ENCODE measurements around the gene TGM4. TPM values are rescaled to one million over a fixed set of nuclear protein-coding genes. Genes with fewer than 3 reads are reported as not detected.

TGM4 gene
- total RNA-seq, 2 donors from 2014 or later: not detected

DNA sequence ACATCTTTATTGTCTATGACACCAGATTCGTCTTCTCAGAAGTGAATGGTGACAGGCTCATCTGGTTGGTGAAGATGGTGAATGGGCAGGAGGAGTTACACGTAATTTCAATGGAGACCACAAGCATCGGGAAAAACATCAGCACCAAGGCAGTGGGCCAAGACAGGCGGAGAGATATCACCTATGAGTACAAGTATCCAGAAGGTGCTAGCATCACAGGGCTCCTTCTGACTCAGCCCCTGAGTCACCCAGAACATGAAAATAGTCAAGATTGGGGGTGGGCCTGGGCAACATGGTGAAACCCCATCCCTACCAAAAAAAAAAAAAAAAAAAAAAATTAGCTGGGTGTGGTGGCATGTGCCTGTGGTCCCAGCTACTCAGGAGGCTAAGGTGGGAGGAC lies 32.6 kb downstream of the TGM4 start:
- DNase-seq: no peak
- intact Hi-C loops (cut with DNase I): no loop called here
- no peak for ATAC-seq

DNA sequence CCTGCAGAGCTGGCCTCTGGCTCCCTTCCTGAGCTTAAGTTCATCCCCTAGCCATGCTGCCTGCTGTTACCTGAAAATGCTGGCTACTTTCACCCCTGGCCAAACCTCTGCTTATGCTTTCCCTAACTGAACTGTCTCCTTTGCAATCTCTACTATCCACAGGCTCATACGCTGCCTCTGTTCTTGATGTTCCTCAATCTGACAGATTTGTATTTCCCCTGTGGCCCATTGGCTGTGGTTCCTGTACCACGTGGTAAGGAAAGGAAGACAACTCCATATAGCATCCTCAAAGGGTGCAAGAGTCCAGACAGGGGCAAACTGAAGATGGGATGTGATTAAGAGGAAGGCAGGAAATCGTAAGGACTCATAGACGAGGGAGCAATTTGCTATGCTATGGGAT lies 33.2 kb downstream of the TGM4 start:
- DNase-seq (no peak), ATAC-seq (no peak)
- intact Hi-C loops (cut with DNase I): no loop called here

DNA sequence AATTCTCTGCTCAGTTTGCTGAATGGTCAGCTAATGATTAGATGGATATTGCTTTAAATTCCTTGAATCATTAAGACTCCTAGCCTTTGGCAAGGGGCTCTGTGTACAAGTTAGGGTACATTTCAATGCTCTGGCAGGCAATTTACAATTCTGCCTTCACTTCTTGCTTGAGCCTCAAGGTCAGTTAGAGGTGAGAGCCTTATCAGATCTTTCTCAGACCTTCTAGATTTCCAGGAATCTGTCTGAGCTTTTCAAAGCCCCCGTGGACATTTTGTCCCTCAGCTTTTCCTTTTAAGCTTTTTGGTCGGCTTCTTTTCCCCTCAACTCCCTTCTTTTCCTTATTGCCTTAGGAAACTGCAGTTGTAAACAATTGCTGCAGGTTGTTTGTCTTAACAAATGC lies 34.7 kb downstream of the TGM4 start:
- DNase-seq: no peak
- intact Hi-C loops (cut with DNase I): no loop called here

DNA sequence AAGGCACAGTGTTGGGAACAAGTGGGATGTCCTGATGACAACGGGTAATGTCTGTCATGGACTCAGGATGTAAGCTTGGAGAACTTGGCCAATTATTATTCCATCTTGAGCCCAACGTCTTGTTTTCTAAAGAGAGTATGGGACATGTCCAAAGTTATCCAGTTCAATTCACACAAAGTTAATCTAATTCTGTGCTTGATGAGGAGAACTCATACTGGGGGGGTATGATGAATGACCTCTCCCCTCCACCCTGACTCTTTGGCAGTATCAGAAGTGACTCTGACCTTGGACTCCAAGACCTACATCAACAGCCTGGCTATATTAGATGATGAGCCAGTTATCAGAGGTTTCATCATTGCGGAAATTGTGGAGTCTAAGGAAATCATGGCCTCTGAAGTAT lies 36.3 kb downstream of the TGM4 start:
- no peak for DNase-seq
- ATAC-seq: no peak

More for the DNA sequence above, 34.7 kb downstream of the TGM4 start:
- ATAC-seq: no peak

GRCh38 chr3:44913868-44914468 lies 39.6 kb downstream of the TGM4 start:
- ATAC-seq (peak; percentile 66 to 80), DNase-seq (peak; percentile 74)
- intact Hi-C loops (cut with DNase I): loop anchor here in 1 of 2 donors (2.0 kb wide), 1 partner anchor 381 kb away; no protein-coding TSS in a partner anchor

More for the DNA sequence above, 36.3 kb downstream of the TGM4 start:
- intact Hi-C loops (cut with DNase I): no loop called here

GRCh38 chr3:44914936-44915335 lies 40.5 kb downstream of the TGM4 start:
- ATAC-seq (peak in 1 of 2 donors; percentile 16), DNase-seq (no peak)
- intact Hi-C loops (cut with DNase I): loop anchor here in 1 of 2 donors (2.0 kb wide), 1 partner anchor 382 kb away; no protein-coding TSS in a partner anchor

- DNase-seq (no peak), ATAC-seq (peak; percentile 13 to 33)
- intact Hi-C loops (cut with DNase I): loop anchor here in 1 of 2 donors (2.0 kb wide), 1 partner anchor 383 kb away; no protein-coding TSS in a partner anchor
These were observed 41.5 kb downstream of the TGM4 start for GRCh38 chr3:44915702-44916438.

GRCh38 chr3:44918087-44918486 lies 43.7 kb downstream of the TGM4 start:
- no peak for DNase-seq
- intact Hi-C loops (cut with DNase I): no loop called here
- ATAC-seq: no peak

- no peak for DNase-seq
- no peak for ATAC-seq
- intact Hi-C loops (cut with DNase I): no loop called here
These were observed 44.2 kb downstream of the TGM4 start for GRCh38 chr3:44918581-44918980.

DNA sequence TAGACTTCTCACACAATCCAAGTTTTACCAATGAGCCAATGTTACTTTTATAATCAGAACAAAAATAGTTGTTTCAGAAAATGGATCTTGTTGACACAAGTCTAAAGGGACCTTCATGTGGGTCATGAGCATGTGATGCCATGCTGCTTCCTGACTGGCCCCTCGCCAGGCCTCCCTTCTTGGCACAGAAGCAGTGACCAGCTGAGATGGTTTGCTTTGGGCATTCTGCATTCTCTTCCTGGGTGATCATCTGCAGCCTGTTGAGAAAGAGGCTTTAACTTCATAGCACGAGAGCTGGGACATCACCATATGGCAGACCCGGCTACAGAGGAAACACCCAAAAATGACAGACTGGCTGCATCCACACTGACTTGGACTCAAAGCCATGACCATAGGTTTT lies 45.7 kb downstream of the TGM4 start:
- no peak for ATAC-seq

DNA sequence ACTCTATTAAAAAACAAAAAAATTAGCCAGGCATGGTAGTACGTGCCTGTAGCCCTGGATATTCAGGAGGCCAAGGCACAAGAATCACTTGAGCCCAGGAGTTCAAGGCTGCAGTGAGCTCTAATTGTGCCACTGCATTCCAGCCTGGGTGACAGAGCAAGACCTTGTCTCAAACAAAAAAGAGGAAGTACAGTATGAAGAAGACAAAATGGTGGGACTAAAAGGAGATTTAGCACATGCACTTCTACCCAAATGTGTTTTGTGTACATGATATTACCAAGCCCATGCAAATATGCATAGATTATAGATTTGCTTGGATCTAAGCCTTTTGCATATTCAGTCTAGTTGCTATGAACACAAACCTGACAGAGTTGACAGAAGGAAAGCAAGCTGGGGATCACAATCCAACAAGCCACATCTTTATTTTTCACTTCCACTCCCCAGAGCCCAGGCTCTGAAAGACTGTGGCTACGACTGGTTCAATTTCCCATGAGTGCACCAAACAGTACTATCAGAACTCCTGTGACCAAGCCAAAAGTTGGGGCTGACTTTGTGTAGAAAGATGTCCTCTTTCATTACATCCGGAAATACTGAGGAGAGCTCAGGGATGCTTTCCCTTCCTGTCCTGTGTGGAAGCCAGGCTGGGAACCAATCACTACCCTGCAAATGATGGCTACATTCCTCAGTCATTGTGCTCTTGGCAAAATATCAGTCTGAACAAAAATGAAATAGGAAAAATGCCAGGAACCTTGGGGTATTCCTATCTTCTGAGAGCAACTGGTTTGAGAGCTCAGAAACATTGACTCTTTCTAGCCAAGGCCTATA lies 49.4 kb downstream of the TGM4 start:
- DNase-seq (no peak), ATAC-seq (no peak)
- intact Hi-C loops (cut with DNase I): no loop called here

More for the DNA sequence above, 45.7 kb downstream of the TGM4 start:
- intact Hi-C loops (cut with DNase I): no loop called here
- DNase-seq: no peak

GRCh38 chr3:44924457-44925084 lies 50.2 kb downstream of the TGM4 start:
- intact Hi-C loops (cut with DNase I): no loop called here
- DNase-seq: no peak
- ATAC-seq: peak in 1 of 2 donors; percentile 50

DNA sequence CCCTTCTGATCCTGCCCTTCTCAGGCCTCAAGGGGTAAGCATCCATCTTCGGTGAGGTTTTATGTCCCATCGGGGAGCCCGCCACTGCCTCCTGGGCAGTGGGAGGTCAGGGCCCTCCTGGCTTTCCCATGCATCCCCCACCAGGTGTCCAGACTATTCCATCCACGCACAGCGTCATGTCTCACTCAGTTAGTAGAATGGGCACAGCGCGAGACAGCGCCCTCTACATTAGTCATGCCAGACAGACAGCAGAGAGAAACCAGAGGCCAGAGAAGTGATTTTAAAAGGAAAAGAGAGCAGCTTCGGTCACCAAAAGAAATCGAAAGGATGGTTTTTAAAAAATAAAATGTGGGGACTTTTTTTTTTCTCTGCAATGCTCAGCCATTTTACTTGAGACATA lies 51.8 kb downstream of the TGM4 start:
- no peak for ATAC-seq
- intact Hi-C loops (cut with DNase I): no loop called here
- DNase-seq: no peak

DNA sequence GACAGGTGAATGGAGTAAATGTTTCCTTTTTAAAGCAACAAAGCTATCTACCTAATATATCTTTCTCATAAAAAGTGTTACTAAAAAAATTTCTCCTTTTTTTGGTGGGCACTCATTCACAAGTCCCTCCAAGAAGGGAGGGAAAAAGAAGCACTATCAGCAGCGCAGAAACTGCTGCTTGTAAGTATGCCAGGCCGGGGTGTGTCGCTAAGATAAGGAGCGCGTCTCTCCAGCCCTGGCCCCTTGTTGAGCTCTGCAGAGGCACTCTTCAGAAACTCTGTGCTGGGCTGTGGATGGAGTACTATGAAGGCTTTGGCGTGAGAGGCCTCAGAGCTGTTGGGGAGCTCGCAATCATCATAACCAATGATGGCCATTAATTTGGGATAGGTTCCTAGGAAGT lies 52.5 kb downstream of the TGM4 start:
- no peak for DNase-seq
- no peak for ATAC-seq
- intact Hi-C loops (cut with DNase I): no loop called here

- intact Hi-C loops (cut with DNase I): no loop called here
- DNase-seq (no peak), ATAC-seq (no peak)
These were observed 53.0 kb downstream of the TGM4 start for GRCh38 chr3:44927371-44927770.

DNA sequence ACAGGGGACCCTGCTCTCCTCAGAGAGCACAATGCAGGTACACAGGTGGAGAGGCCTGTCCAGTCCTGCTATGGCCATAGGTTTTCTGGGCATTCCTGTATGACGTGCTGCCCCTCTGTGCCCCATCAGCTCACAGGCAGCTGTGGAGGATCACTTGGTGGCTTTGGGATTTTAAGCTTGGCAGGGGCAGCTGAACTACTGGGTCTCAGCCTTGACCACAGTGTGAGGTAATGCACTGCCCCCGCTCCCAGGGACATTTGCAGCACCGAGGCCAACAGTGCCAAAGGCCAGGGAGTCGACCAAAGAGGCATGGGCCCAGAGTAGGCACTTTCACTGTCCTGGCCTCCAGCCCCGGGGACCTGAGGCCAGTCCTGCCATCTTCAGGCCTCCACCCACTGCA lies 55.4 kb downstream of the TGM4 start:
- intact Hi-C loops (cut with DNase I): no loop called here
- ATAC-seq: peak in 1 of 2 donors; percentile 66
- DNase-seq: no peak

DNA sequence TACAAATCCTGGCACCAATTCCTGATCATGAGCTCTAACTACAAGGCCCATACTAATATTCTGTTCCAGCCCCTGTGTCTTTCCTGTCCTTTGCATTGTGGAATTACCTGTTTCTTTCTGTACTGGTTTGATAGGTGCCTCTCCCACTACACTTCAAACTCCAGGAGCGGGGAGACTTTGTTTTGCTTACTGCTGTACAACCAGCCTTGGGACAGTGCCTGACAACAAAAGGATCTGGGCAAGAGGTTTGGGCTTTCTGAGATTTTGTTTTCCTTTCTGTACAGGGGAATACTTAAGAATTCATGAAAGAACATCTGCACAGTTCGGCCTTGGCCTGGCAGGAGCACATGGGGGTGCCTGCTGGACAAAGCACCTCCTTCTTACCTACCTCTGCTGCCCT lies 56.5 kb downstream of the TGM4 start:
- intact Hi-C loops (cut with DNase I): no loop called here
- ATAC-seq: no peak

GRCh38 chr3:44931791-44932190 lies 57.4 kb downstream of the TGM4 start:
- intact Hi-C loops (cut with DNase I): no loop called here
- DNase-seq (no peak), ATAC-seq (no peak)

More for the DNA sequence above, 56.5 kb downstream of the TGM4 start:
- no peak for DNase-seq

DNA sequence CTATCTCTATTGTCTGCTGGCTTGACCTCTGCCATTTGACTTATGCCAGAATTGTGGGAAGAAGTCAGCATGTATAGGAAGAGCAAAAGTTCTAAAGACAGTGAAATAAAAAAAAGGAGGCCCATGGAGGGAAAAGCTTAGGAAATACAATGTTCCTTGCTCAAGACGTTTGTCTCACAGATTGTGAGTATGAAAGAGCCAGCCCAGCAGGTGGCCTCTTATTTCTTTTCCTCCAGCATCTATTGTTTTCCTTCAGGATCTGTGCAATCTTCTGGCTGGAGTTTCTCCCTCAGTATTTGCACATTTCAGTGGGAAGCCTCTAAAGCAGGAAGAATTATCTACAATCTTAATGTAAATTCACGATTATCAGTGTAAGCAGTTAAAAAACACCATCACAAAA lies 57.9 kb downstream of the TGM4 start:
- intact Hi-C loops (cut with DNase I): no loop called here
- DNase-seq (no peak), ATAC-seq (no peak)

All from left cardiac atrium (tissue), 4 donors.